ENCODE data around the gene TRIM41. TPM values are rescaled to one million over a fixed set of nuclear protein-coding genes. Genes with fewer than 3 reads are reported as not detected.
A peak's percentile ranks its signal among the peaks of the same experiment; 100 is the strongest.
"Not testable (repeated sequence)": the region's sequence is repeated elsewhere in the genome, so short reads cannot be mapped to it uniquely, and the experiment has no call there.

The TRIM41 gene
- total RNA-seq, 2 donors from 2014 or later, result 15.2 to 20.4 TPM

- intact Hi-C loops (cut with DNase I), result loop anchor here in 1 of 2 donors (2.0 kb wide), 1 partner anchor 15 kb away; no protein-coding TSS in a partner anchor
- DNase-seq (ENCODE audit: low spot score), result peak; percentile 79
These were observed 17.1 kb upstream of the TRIM41 start for GRCh38 chr5:181205761-181206649.

GRCh38 chr5:181207214-181207959 lies 15.7 kb upstream of the TRIM41 start:
- DNase-seq (ENCODE audit: low spot score), result peak; percentile 91

GRCh38 chr5:181207960-181208253 lies 15.2 kb upstream of the TRIM41 start:
- intact Hi-C loops (cut with DNase I), result loop anchor here in 1 of 2 donors (2.0 kb wide), 1 partner anchor 17 kb away; no protein-coding TSS in a partner anchor
- peak; percentile 5 for DNase-seq (ENCODE audit: low spot score)

More at GRCh38 chr5:181207214-181207959, 15.7 kb upstream of the TRIM41 start:
- intact Hi-C loops (cut with DNase I), result loop anchor here in 1 of 2 donors (2.0 kb wide), 1 partner anchor 17 kb away; no protein-coding TSS in a partner anchor

- intact Hi-C loops (cut with DNase I), result not testable (repeated sequence)
- DNase-seq (ENCODE audit: low spot score), result peak; percentile 36
These were observed 14.1 kb upstream of the TRIM41 start for GRCh38 chr5:181209006-181209405.

- intact Hi-C loops (cut with DNase I); DNase-seq (ENCODE audit: low spot score): not testable (repeated sequence)
These were observed 12.9 kb upstream of the TRIM41 start for GRCh38 chr5:181210148-181210547.

GRCh38 chr5:181210698-181211097 lies 12.4 kb upstream of the TRIM41 start:
- DNase-seq (ENCODE audit: low spot score), result peak; percentile 54

GRCh38 chr5:181211208-181211607 lies 11.9 kb upstream of the TRIM41 start:
- DNase-seq (ENCODE audit: low spot score), result peak; percentile 15
- intact Hi-C loops (cut with DNase I), result no loop called here

More at GRCh38 chr5:181210698-181211097, 12.4 kb upstream of the TRIM41 start:
- intact Hi-C loops (cut with DNase I), result not testable (repeated sequence)

GRCh38 chr5:181212080-181212479 lies 11.0 kb upstream of the TRIM41 start:
- peak; percentile 5 for DNase-seq (ENCODE audit: low spot score)
- intact Hi-C loops (cut with DNase I), result no loop called here

GRCh38 chr5:181212934-181213333 lies 10.1 kb upstream of the TRIM41 start:
- intact Hi-C loops (cut with DNase I), result no loop called here
- DNase-seq (ENCODE audit: low spot score), result peak; percentile 1

GRCh38 chr5:181214249-181214648 lies 8.8 kb upstream of the TRIM41 start:
- intact Hi-C loops (cut with DNase I), result not testable (repeated sequence)

GRCh38 chr5:181215997-181216989 lies 6.8 kb upstream of the TRIM41 start:
- intact Hi-C loops (cut with DNase I), result no loop called here
- peak; percentile 72 for DNase-seq (ENCODE audit: low spot score)

More at GRCh38 chr5:181214249-181214648, 8.8 kb upstream of the TRIM41 start:
- DNase-seq (ENCODE audit: low spot score), result peak; percentile 30

GRCh38 chr5:181217111-181217802 lies 5.8 kb upstream of the TRIM41 start:
- peak; percentile 86 for DNase-seq (ENCODE audit: low spot score)
- intact Hi-C loops (cut with DNase I), result no loop called here

- peak; percentile 48 for DNase-seq (ENCODE audit: low spot score)
- intact Hi-C loops (cut with DNase I), result no loop called here
These were observed 5.3 kb upstream of the TRIM41 start for GRCh38 chr5:181217803-181218062.

- intact Hi-C loops (cut with DNase I), result no loop called here
- DNase-seq (ENCODE audit: low spot score), result no peak
These were observed 4.3 kb upstream of the TRIM41 start for GRCh38 chr5:181218795-181219124.

GRCh38 chr5:181219262-181220177 lies 3.6 kb upstream of the TRIM41 start:
- DNase-seq (ENCODE audit: low spot score), result peak; percentile 70
- intact Hi-C loops (cut with DNase I), result no loop called here

- intact Hi-C loops (cut with DNase I), result no loop called here
- peak; percentile 71 for DNase-seq (ENCODE audit: low spot score)
These were observed 2.9 kb upstream of the TRIM41 start for GRCh38 chr5:181220178-181220515.

GRCh38 chr5:181221105-181221791 lies 1.8 kb upstream of the TRIM41 start:
- DNase-seq (ENCODE audit: low spot score), result peak; percentile 75
- intact Hi-C loops (cut with DNase I), result no loop called here
